ENCODE results near the gene ODAM.
"Not testable (repeated sequence)": the region's sequence is repeated elsewhere in the genome, so short reads cannot be mapped to it uniquely, and the experiment has no call there.

ODAM gene, protein sequence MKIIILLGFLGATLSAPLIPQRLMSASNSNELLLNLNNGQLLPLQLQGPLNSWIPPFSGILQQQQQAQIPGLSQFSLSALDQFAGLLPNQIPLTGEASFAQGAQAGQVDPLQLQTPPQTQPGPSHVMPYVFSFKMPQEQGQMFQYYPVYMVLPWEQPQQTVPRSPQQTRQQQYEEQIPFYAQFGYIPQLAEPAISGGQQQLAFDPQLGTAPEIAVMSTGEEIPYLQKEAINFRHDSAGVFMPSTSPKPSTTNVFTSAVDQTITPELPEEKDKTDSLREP

DNA sequence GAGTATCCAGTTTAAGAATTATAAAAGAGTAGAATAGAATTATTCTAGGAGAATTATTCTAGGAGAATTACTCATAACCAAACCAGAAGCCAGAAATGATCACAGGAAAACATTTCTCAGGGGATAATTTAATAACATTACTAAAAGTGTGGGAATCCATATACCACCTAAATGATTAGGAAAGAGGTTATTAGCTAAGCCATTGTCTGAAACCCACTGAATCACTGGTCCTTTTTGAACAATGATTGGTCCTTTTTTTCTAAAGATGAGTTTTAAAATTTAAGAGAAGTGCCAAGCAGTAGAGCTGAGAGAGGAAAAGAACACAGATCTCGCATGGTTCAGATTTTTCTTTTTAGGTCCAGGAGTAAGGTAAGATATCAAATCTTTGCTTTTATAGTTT is at the start of gene ODAM:
ODAM (plus strand) TSS at position 301 of the 400 bp plus-strand sequence. CDS start 819 bp downstream, outside the sequence.
- DNase-seq = no peak

DNA sequence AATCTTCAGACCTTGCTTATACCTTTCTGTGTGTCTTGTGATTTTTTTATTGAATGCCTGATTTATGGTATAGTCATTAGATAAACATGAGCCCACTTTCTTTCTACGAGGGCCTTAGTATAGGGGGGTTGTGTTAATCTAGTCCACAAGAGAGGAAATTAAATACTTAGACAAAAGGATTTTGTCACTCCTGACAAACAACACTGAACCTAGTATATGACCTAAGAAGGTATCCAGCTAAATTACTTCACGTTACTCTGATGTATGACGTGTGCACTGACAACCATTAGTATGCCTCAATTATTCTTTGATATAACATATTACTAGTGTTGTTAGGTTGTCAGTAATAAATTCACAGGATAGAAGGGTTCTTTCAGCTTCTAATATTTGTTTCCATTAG is 44.3 kb upstream of the ODAM start:
- no peak for DNase-seq

DNA sequence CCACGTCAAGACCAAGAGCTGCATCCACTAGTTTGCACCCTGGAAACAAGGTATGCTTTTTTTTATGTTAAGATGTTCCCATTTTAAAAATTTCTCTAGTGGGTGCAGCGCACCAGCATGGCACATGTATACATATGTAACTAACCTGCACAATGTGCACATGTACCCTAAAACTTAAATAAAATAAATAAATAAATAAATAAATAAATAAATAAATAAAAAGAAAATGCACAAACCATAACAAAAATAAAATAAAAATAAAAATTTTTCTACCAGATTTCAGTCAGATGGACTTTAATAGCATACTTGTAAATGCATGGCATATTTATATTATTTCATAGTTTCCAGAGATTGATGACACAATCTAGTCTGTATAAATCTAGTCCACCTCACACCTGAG is 43.4 kb upstream of the ODAM start:
- DNase-seq = no peak

DNA sequence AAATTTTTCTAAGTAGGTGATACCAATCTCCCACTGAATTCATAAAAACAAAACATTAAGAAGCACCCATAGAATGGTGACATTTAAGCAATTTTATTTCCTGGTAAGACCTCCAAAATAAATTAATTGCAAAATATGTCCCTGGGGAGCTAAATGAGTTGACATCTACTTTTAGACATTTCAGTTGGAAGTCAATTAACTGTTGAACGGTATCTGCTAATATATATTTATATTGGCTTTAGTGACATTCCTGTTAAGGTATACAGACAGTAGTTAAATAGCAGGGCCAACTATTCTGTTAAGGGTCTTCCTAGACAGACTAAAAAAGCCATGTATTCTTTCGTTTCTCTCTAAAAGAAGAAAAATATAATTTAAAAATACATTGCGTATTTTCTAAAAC is 41.6 kb upstream of the ODAM start, which contains the start of gene PRR27:
PRR27 (plus strand) TSS at position 301 of the 400 bp plus-strand sequence. CDS start 139 bp downstream, outside the sequence.
- DNase-seq = no peak

DNA sequence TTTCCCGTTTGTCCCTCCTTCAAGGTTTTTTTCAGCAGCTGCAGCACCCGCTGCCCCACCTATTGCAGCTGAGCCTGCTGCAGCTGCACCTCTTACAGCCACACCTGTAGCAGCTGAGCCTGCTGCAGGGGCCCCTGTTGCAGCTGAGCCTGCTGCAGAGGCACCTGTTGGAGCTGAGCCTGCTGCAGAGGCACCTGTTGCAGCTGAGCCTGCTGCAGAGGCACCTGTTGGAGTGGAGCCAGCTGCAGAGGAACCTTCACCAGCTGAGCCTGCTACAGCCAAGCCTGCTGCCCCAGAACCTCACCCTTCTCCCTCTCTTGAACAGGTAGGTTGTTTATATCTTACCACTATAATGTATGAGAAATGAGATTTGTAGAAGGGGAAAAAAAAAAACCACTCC is 36.9 kb upstream of the ODAM start:
- no peak for DNase-seq

DNA sequence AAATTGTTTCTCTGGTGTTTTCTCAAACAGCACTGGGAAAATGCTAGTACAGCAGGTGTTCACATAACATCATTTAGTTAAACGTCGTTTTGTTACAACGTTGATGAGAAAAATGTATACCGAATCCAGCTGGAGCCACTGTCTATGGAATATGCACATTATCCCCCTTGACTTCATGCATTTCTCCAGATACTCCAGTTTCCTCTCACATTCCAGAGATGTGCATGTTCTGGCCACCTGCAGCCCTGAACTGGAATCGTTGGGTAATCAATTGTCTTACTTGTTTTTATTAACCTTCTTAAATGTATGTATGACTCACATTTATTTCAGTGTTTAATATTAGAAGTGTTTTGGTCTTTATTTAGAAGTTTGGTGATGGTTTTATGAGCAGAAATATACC is 18.4 kb upstream of the ODAM start:
- no peak for DNase-seq

DNA sequence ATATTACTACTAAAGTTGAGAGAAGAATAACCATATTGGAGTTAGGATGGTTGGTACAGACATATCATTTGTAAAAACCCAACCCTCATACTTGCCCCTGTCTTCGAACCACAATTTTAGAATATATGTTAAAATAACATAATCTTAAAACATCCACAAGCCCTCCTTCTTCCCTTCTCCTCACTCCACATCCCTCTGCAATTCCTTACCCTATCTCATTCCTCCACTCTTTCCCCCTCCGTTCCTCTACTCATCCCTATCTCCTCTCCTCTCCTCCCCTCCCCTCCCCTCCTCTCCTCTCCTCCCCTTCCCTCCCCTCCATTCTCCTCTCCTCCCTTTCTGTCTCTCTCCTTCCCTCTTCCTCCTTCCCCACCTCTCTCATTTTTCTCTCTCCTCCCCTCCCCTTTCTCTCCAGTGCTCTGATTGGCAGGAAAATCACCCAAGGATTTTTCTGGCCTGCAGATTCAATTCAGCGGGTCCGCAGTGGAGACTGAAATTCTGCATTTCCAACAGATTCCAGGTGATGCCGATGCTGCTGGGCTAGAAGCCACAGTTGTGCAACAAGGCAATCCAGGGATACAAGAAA is 17.4 kb upstream of the ODAM start:
- DNase-seq = no peak

DNA sequence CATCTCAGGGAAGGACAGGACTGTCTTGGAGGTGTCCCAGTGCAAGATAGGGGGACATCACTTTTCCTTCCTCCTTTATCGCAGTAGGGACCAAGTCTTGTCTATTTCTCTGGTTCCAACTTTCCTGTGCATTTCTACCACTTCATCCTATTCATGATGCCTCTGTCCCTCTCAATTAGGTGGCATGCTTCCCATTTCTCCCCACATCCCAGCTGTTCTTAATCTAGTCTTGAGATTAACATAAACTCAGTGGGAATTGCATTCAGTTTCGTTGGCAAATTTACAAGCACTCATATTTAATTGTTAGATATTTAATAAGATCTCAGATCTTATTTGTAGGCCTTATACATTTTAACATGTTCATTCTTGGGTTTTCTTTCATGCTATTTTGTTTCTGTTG is 15.7 kb upstream of the ODAM start:
- DNase-seq = no peak

DNA sequence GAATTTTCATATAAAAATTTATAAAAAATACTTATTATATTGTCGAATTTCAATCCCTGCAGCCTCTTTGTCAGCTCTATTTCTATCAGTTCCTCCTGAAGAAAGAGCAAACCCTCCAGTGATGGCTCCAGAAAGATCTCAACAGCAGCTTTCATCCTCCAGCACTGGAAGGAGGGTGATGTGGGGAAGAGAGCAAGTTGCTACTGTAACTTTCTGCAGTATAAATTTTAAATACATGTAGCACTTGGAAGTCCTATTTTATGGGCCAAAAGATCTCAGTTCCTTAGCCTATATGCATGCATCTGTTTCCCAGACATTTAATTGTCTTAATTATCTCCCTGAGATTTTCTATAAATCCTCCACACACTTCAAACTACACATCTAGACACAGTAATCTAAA is 13.7 kb upstream of the ODAM start:
- DNase-seq = no peak

DNA sequence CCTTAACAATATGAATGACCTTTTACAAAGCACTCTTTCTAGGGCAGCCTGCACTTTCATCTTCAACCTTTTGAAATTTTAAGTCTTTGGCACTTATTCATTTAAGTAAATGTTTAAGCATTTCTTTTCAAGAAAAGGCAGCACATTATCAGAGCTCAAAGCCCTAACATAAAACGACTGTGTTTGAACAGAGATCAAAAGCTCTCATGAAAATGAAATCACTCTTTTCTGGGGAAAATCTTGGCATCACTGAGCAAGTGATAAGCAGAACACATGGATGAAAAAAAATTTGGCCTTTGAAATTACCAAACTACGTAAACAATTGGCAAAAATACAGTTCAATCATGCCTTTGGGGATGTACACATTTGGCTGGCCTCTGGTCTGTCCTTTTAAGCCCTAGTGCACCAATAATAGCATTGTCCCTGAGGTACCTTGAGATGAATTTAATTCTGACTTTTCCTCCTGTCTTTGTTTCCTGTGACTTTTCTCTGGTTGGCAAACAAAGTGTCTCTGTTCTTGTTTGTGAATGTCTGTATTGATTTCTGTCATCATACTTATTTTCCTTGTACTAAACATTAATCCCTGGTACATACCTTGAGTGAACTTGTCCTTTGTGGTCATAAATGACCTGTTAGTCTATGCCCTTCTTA is 12.9 kb upstream of the ODAM start:
- no peak for DNase-seq

DNA sequence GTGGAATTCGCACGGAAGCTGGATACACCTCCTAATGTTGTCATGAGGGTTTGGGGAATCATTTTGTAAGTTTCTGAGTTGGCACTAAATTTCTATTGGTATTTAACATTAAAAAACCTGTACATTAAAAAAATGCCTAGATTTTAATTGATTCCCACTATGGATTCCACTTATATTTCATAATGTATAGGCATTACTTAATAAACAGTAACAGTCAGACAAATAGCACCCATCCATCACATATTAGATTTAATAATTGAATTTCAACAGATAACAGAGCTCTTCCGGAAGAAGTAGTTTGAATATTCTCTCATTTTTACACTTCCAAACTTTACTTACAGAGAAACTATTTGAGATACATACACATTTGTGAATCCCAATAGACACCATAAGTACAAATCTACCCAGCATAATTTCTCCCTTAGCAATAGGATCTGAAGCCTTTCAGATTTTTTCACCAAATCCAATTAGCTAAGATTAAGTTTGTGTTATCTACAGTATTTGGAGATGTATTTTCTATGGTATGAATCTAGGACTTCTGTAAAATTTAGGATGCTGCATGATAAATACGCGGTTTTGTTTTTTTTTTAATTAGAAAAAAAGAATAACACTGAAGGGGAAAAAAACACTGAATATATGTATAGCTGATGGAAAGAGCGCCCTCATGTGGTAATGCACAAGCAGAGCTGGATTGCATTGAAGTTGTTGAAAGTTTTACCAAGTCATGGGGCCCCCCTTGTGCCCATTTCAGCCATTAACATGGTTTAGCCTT is 12.2 kb upstream of the ODAM start:
- DNase-seq = peak; percentile 5

DNA sequence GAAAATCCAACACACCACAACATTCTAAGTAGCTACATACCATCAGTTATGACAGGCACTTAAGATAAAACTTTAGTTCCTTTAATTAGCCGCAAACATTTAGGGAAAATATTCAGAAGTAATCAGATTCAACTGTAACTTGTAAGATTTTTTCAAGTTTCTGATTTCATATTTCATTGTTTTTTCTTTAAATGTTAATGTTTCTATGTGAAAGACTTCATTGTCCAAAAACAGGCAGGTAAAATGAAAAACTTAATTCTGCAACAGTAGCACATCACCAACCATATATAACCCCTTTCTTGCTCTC is 11.6 kb upstream of the ODAM start:
- DNase-seq = no peak

DNA sequence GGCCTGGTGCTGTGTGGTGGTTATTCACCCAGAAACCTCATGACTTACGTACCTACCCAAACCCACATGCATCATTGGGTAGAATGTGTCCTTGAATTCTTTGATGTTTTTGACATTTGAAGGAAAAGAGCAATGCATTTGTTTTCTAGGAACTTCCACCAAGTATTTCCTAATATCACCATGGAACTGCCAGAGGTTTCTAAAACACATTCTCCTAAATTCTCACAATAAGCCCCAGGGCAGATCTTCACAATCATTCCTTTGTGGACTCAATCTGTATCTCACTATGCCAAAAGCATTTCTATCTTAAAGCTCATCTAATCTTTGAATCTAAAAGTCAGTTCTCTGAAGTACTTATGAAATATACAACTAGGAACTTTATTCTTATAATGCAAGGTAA is 8.3 kb upstream of the ODAM start:
- DNase-seq = no peak

DNA sequence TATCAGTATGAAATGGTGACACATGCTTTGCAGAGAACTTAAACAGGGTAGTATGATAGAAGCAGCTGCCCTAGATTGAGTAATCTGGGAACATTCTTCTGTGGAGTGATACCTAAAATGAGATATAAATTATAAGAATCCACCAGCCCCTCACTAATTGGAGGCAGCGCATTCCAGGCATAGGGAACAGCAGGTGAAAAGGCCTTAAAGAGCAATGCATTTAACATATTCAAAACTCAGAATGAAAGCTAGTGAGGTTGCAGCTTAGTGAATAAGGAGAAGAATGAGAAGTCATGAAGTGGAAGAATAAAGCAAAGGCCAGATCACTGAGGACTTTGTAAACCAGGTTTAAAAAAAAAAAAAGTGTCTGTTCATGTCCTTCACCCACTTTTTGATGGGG is 4.9 kb upstream of the ODAM start:
- DNase-seq = no peak

DNA sequence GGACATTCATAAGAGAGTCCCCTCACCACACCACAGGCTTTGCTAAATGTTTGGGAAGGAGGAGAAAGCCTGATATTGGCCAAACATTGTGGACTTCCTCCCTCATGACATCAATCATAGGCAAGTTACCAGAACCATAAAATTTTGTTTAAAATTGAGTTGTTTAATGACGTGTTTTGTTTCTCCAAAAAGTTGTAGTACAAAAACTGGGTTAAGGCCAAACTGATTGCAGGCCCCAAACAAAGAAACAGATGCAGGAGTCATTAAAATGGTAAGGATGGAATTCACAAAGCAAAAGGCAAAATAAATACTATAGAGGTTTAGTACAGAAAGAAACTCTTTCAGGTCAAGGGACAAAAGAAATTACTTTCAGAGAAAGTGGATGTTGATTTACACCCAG is 3.9 kb upstream of the ODAM start:
- no peak for DNase-seq

DNA sequence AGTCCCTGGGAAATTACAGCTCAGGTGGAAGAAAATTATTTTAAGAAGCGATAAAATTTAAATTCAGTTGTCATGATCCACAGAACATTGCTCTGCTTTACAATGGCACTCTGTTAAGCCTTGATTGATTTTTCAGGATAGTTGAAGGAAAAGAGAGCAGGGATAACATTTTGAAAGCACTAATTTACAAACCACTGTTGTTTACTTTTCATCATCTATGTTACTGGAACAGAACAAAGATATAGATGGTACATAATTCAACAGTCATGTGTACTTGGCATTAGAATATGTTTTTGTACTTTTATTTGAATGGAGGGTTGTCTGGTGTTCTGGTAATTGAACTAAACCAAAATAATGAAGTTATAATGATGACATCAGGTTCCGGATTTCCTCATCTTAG is 2.6 kb upstream of the ODAM start:
- DNase-seq = no peak

DNA sequence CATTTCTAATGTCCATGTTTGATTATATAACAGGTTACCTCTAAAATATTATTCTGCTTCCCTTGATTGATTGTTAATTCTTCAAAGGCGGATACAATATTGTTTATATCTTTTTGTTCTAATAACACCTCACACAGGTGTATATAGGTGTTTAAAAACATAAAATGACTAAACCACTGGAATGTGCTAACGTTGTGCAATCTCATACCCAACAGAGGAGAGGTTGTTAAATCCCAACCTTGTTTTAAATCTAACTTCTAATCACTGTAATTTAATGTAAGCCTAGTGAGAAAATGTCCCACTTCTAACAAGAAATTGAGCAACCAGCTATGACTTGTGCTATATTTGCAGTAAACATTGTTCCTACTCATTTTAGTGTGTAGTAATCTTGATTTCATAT is 1.3 kb downstream of the ODAM start:
- DNase-seq = no peak

DNA sequence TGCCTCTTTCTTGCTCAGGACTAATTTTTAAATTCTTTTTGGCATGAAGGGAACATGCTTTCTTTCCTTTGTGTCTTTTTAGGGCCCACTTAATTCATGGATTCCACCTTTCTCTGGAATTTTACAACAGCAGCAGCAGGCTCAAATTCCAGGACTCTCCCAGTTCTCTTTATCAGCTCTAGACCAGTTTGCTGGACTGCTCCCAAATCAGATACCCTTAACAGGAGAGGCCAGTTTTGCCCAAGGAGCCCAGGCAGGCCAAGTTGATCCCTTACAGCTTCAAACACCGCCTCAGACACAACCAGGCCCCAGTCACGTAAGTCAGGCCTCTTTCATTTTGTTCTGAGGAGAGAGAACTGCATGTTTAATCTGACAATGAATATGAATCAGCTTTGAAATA is 2.3 kb downstream of the ODAM start:
- DNase-seq = no peak

DNA sequence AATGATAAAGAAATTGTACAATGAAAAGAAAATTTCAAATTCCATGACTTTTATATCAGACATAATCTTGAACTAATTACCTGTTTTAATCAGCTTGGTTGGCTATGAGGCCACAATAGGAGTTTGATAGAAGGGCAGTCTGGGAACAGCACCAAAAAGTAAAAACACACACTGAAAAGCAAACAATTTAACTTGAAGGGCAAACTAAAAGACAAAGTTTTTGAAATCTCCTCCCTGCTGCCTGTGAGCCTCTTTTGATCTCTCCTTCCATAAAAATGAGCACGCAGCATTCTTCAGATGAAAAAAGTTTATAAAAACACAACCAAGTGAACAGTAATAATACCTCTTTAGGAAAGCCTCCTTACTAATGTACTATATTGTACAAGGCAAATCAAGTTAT is 8.1 kb downstream of the ODAM start:
- DNase-seq = no peak

DNA sequence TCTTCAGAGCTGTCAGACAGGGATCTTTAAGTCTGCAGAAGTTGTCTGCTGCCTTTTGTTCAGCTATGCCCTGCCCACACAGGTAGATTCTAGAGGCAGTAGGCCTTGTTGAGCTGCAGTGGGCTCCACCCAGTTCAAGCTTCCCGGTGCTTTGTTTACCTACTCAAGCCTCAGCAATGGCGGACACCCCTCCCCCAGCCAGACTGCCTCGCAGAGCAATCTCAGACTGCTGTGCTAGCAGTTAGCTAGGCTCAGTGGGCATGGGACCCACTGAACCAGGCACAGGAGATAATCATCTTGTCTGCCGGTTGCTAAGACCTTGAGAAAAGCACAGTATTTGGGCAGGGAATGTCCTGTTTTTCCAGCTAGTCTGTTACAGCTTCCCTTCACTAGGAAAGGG is 17.2 kb downstream of the ODAM start:
- DNase-seq = not testable (repeated sequence)

DNA sequence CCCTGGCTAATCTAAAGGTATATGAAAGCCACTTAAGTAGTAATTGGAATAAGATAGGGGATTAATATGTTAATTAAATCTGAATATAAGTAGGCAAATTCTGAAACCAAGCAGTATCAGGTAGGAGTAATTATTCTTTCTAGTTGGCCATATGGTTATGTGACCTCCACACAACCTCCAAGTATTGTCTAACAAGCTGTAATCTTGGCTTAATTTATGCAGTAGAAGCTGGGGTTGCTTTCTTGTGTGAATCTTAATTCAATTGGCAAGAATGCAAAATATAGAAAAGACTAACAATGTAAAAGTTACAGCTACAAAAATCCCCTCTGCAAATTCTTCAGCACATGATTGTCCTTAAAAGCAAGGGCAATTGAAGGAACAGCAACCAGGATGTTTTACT is 20.6 kb downstream of the ODAM start:
- not testable (repeated sequence) for DNase-seq

DNA sequence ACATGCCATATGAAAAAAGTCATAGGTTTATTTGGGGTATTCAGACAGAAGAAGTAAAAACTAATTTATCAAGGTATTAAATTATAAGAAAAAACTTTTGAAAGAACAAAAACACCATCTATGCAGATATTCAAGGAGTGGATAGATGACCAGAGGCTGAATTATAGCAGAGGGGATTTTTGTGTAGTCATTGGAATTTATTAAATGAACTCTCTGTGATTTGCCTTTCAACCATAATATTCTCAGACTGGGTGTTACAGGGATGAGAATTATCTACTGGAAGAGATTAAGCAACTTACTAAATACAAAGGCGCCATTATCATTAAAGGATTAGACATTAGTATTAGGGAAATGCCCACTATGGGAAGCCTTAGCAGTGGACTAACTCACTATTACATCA is 21.0 kb downstream of the ODAM start:
- not testable (repeated sequence) for DNase-seq

DNA sequence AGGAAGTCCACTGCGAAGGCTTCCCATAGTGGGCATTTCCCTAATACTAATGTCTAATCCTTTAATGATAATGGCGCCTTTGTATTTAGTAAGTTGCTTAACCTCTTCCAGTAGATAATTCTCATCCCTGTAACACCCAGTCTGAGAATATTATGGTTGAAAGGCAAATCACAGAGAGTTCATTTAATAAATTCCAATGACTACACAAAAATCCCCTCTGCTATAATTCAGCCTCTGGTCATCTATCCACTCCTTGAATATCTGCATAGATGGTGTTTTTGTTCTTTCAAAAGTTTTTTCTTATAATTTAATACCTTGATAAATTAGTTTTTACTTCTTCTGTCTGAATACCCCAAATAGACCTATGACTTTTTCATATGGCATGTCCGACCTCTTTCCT is 25.9 kb downstream of the ODAM start:
- DNase-seq = not testable (repeated sequence)

DNA sequence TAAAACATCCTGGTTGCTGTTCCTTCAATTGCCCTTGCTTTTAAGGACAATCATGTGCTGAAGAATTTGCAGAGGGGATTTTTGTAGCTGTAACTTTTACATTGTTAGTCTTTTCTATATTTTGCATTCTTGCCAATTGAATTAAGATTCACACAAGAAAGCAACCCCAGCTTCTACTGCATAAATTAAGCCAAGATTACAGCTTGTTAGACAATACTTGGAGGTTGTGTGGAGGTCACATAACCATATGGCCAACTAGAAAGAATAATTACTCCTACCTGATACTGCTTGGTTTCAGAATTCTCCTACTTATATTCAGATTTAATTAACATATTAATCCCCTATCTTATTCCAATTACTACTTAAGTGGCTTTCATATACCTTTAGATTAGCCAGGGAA is 26.3 kb downstream of the ODAM start:
- DNase-seq = not testable (repeated sequence)
